Neural cell (in vitro differentiated cells): ENCODE results near the gene DENND1A.
"Not testable (repeated sequence)": the region's sequence is repeated elsewhere in the genome, so short reads cannot be mapped to it uniquely, and the experiment has no call there.

ENCODE experiments used
- EP300 ChIP-seq: fragments of 450-650 bp; conservative IDR thresholded peaks from 2 replicates; pipeline ENCODE4 v1.6.1; 2014; ENCODE audit warnings: antibody characterized with exemption, mild to moderate bottlenecking, moderate library complexity; ENCODE audit not compliant: poor library complexity, severe bottlenecking
- EZH2 ChIP-seq: fragments of 200-600, 300-800 bp; shearing (Covaris generic), sonication (generic); IDR thresholded peaks from 2 replicates; pipeline ENCODE4 v1.6.1; 2014; ENCODE audit warnings: antibody characterized with exemption, low read length, borderline replicate concordance, mild to moderate bottlenecking; ENCODE audit not compliant: insufficient read depth, poor library complexity, severe bottlenecking
- MXI1 ChIP-seq: fragments of 450-650 bp; conservative IDR thresholded peaks from 2 replicates; pipeline ENCODE4 v1.6.1; 2014; ENCODE audit warnings: antibody characterized with exemption, mild to moderate bottlenecking; ENCODE audit not compliant: poor library complexity, severe bottlenecking
- TF ChIP-seq, protein P1 (sequence below): fragments of 450-650 bp; IDR thresholded peaks from 2 replicates; pipeline ENCODE4 v1.5.1; 2014; ENCODE audit warnings: antibody characterized with exemption, mild to moderate bottlenecking, moderate library complexity; ENCODE audit not compliant: poor library complexity, severe bottlenecking
- TF ChIP-seq, protein P2 (sequence below): IDR thresholded peaks from 2 replicates; pipeline ENCODE4 v1.6.1; 2012; ENCODE audit warnings: borderline replicate concordance

DNA sequence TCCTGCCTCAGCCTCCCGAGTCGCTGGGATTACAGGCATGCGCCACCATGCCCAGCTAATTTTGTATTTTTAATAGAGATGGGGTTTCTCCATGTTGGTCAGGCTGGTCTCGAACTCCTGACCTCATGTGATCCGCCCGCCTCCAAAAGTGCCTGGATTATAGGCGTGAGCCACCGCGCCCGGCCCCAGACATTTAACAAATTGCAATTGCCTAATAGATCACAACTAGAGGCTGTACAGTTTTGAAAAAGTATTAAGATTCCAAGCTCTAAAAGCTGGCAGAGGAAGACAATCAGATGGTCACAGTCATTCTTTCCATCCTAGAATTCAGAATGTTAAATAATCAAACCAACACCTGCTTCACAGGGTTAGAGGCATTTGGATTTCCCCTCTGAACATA lies 293.1 kb downstream of the DENND1A start:
- not testable (repeated sequence) for TF ChIP-seq EZH2, MXI1, EP300
- TF ChIP-seq, protein P1, sequence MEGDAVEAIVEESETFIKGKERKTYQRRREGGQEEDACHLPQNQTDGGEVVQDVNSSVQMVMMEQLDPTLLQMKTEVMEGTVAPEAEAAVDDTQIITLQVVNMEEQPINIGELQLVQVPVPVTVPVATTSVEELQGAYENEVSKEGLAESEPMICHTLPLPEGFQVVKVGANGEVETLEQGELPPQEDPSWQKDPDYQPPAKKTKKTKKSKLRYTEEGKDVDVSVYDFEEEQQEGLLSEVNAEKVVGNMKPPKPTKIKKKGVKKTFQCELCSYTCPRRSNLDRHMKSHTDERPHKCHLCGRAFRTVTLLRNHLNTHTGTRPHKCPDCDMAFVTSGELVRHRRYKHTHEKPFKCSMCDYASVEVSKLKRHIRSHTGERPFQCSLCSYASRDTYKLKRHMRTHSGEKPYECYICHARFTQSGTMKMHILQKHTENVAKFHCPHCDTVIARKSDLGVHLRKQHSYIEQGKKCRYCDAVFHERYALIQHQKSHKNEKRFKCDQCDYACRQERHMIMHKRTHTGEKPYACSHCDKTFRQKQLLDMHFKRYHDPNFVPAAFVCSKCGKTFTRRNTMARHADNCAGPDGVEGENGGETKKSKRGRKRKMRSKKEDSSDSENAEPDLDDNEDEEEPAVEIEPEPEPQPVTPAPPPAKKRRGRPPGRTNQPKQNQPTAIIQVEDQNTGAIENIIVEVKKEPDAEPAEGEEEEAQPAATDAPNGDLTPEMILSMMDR = not testable (repeated sequence)
- TF ChIP-seq, protein P2, sequence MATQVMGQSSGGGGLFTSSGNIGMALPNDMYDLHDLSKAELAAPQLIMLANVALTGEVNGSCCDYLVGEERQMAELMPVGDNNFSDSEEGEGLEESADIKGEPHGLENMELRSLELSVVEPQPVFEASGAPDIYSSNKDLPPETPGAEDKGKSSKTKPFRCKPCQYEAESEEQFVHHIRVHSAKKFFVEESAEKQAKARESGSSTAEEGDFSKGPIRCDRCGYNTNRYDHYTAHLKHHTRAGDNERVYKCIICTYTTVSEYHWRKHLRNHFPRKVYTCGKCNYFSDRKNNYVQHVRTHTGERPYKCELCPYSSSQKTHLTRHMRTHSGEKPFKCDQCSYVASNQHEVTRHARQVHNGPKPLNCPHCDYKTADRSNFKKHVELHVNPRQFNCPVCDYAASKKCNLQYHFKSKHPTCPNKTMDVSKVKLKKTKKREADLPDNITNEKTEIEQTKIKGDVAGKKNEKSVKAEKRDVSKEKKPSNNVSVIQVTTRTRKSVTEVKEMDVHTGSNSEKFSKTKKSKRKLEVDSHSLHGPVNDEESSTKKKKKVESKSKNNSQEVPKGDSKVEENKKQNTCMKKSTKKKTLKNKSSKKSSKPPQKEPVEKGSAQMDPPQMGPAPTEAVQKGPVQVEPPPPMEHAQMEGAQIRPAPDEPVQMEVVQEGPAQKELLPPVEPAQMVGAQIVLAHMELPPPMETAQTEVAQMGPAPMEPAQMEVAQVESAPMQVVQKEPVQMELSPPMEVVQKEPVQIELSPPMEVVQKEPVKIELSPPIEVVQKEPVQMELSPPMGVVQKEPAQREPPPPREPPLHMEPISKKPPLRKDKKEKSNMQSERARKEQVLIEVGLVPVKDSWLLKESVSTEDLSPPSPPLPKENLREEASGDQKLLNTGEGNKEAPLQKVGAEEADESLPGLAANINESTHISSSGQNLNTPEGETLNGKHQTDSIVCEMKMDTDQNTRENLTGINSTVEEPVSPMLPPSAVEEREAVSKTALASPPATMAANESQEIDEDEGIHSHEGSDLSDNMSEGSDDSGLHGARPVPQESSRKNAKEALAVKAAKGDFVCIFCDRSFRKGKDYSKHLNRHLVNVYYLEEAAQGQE = not testable (repeated sequence)
